HL-60/S4 treated with retinoic acid at 250 ng/mL for 4 days and 3 days (cell line): Measurements from ENCODE around the gene RICTOR.

ENCODE experiments used
- in situ Hi-C: fragments of 300-500 bp; cut with MboI; formaldehyde crosslinking; loops from 2 replicates; pipeline ENCODE4 v1.7.0; 2022; ENCODE audit warnings: low sequenced_read_pairs

The RICTOR gene

GRCh38 chr5:38896760-38897159, 177.4 kb downstream of the RICTOR start:
- in situ Hi-C loops, result no loop called here

GRCh38 chr5:38892363-38892762, 181.8 kb downstream of the RICTOR start:
- in situ Hi-C loops, result no loop called here

GRCh38 chr5:38891563-38891962, 182.6 kb downstream of the RICTOR start:
- in situ Hi-C loops, result no loop called here

- in situ Hi-C loops, result no loop called here
Observed at GRCh38 chr5:38889424-38889823, 184.8 kb downstream of the RICTOR start.

GRCh38 chr5:38888041-38888440, 186.2 kb downstream of the RICTOR start:
- in situ Hi-C loops, result no loop called here
